Activated naive CD8-positive, alpha-beta T cell (primary cell): ENCODE measurements around the gene RAB3GAP2.

ENCODE experiments used
- H3K27ac Mint-ChIP-seq: one replicate; pipeline ENCODE4 v1.8.0; 2021; ENCODE audit warnings: mixed read lengths
- H3K27me3 Mint-ChIP-seq: one replicate; pipeline ENCODE4 v1.8.0; 2021; ENCODE audit warnings: mixed read lengths
- H3K36me3 Mint-ChIP-seq: one replicate; pipeline ENCODE4 v1.8.0; 2021; ENCODE audit warnings: mixed read lengths
- H3K4me1 Mint-ChIP-seq: one replicate; pipeline ENCODE4 v1.8.0; 2021; ENCODE audit warnings: low read depth, mixed read lengths
- H3K4me3 Mint-ChIP-seq: one replicate; pipeline ENCODE4 v1.8.0; 2021; ENCODE audit warnings: mild to moderate bottlenecking, mixed read lengths
- H3K9me3 Mint-ChIP-seq: one replicate; pipeline ENCODE4 v1.8.0; 2021; ENCODE audit warnings: low read depth, mixed read lengths

RAB3GAP2 gene

DNA sequence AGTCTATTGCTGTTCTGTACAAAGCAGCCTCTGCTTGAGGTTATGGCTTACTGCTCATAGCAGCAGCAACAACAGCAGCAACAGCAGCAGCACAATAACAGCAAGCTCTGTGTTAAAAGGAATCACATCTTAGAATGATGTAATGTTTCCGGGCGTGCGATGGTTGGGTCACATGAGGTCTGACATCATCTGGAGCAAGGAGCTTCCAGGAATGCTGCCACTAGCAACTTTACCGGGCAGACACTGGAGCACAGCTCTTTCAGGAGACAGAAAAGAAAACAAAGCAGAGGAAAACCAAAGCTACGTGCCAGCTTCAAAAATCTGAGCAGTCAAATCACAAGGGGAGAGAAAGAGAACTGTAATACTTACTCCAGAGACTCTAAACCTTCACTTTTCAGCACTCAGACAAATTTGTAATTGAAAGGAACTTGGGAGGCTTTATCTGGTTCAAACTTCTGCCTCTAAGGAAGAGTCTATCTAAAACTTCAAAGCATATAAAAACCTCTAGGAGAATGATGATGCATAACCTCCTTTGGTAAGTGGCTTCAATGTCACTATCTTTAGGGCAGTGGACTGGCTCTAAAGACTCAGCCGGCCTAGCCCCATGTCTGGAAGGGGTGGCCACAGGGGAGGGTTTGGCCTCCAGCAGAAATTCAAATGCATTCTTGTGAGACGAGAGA, 28.3 kb upstream of the RAB3GAP2 start:
- Mint-ChIP-seq H3K4me3 (no peak overlapping the region), H3K9me3 (no peaks in the 10 kb centered on the region), H3K27me3 (peaks cover 17% of the 10 kb centered on the region), H3K27ac (no peak overlapping the region), H3K4me1 (no peaks in the 10 kb centered on the region), H3K36me3 (no peaks in the 10 kb centered on the region)

DNA sequence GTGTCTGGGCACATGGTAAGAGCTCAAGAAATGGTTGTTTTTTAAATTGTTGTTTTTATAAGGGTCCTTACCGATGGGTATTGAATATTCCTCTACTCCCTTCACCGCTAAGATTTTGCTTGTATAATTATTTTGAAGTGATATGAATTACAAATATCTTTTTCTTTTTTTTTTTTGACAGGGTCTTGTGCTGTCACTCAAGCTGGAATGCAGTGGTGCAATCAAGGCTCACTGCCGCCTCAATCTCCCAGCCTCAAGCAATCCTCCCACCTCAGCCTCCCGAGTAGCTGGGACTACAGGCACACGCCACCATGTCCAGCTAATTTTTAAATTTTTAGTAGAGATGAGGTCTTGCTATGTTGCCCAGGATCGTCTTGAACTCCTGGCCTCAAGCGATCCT, 27.1 kb upstream of the RAB3GAP2 start:
- no peaks in the 10 kb centered on the region for H3K36me3 Mint-ChIP-seq
- no peak overlapping the region for H3K27ac Mint-ChIP-seq
- peaks cover 10% of the 10 kb centered on the region for H3K27me3 Mint-ChIP-seq
- H3K4me3 Mint-ChIP-seq = no peak overlapping the region
- H3K9me3 Mint-ChIP-seq = no peaks in the 10 kb centered on the region
- H3K4me1 Mint-ChIP-seq = no peaks in the 10 kb centered on the region

DNA sequence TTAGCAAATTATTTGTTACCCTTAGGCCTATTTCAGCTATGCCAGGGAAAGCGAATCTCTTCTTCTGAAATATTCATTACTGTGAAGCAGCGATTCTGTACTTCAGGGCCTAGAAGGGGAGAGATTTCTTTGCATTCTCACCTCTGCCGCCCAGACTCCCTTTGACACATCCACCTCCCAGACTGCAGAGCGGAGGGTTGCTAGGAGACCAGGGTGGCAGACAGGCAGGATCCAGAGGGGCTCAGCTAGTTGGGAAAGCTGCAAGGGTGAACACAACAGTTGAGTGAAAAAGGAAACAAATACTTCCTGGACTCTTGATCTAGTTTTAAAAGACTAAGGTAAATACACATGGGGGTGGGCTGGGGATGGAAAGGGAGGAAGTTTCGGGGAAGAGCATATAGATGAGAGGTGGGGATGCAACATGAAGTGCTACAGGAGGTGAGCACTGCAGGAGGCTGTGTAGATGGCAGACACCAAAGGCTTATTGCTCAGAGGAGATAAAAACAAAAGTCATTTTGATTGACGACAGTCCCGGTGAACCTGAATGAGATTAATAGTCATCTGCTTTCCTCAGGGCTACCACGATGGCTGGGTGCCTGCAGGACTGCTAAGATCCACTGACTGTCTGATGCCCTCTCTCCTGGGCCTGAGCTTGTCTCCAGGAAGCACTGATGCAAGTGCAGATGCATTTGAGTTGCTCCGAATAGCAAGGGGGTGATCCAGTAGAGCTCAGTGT, 26.4 kb upstream of the RAB3GAP2 start:
- peaks cover 10% of the 10 kb centered on the region for H3K27me3 Mint-ChIP-seq
- H3K4me1 Mint-ChIP-seq = no peaks in the 10 kb centered on the region
- H3K36me3 Mint-ChIP-seq = no peaks in the 10 kb centered on the region
- H3K27ac Mint-ChIP-seq = no peak overlapping the region
- no peaks in the 10 kb centered on the region for H3K9me3 Mint-ChIP-seq
- no peak overlapping the region for H3K4me3 Mint-ChIP-seq

DNA sequence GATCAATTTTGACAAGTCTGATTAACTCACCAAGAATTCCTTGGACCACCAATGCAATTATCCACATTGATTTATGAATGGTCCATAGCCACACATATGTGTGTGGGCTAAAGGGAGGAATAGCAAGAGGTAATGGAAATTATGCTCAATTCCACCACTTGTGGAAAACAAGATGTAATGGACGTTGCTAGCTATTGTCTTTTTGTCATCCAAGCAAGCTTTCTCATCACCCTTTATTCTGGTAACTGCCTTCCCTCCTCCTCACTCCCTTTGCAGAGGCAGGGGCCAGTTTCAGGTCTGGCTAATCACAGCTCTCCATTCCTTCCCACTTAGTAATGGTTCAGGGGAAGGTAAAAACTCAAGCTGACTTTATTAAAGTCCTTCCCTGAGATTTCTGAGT, 24.7 kb upstream of the RAB3GAP2 start:
- Mint-ChIP-seq H3K4me3 (no peak overlapping the region), H3K4me1 (no peaks in the 10 kb centered on the region), H3K27ac (no peak overlapping the region), H3K36me3 (no peaks in the 10 kb centered on the region), H3K27me3 (peaks cover 14% of the 10 kb centered on the region), H3K9me3 (no peaks in the 10 kb centered on the region)

- Mint-ChIP-seq H3K27me3 (peaks cover 14% of the 10 kb centered on the region), H3K27ac (no peak overlapping the region), H3K4me1 (no peaks in the 10 kb centered on the region), H3K36me3 (no peaks in the 10 kb centered on the region), H3K9me3 (no peaks in the 10 kb centered on the region), H3K4me3 (no peak overlapping the region)
These were observed 22.6 kb upstream of the RAB3GAP2 start for GRCh38 chr1:220294846-220295301.

- Mint-ChIP-seq H3K4me1 (no peaks in the 10 kb centered on the region), H3K4me3 (no peak overlapping the region), H3K27me3 (peaks cover 16% of the 10 kb centered on the region), H3K36me3 (no peaks in the 10 kb centered on the region), H3K27ac (no peak overlapping the region), H3K9me3 (no peaks in the 10 kb centered on the region)
These were observed 19.3 kb upstream of the RAB3GAP2 start for GRCh38 chr1:220291580-220291979.

DNA sequence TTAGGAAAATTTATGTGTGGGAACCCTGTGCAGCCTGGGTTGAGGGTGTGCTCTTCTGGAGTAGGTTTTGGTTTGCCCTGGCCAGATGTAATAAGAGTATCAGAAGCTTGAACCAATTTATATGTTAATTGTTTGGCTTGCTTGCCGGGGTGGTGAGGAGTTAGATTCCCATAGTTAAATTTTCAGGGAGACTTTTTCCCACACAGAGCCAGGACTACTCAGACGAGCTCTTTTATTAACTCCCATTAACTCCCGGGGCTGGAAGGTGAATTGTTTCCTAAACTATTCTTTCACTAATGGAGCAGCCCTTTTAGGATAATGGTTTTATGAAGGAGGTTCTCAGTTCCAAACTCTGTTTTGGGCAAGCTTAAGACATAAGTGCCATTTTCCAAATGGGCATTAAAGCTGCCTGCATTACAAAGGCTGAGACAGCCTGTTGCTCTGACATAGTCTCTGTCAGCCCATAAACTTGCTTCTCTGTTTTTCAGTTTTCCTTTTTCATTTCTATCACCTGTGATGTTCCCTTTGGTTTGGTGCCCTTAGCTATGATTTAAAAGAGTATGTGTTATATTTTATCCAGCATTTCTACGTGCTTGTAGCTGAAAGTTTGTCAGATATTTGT, 18.0 kb upstream of the RAB3GAP2 start:
- no peak overlapping the region for H3K4me3 Mint-ChIP-seq
- H3K27ac Mint-ChIP-seq = no peak overlapping the region
- H3K9me3 Mint-ChIP-seq = no peaks in the 10 kb centered on the region
- H3K4me1 Mint-ChIP-seq = no peaks in the 10 kb centered on the region
- H3K27me3 Mint-ChIP-seq = peaks cover 11% of the 10 kb centered on the region
- H3K36me3 Mint-ChIP-seq = no peaks in the 10 kb centered on the region

- no peak overlapping the region for H3K4me3 Mint-ChIP-seq
- no peaks in the 10 kb centered on the region for H3K9me3 Mint-ChIP-seq
- no peaks in the 10 kb centered on the region for H3K36me3 Mint-ChIP-seq
- peaks cover 2% of the 10 kb centered on the region for H3K27me3 Mint-ChIP-seq
- H3K27ac Mint-ChIP-seq = no peak overlapping the region
- H3K4me1 Mint-ChIP-seq = no peaks in the 10 kb centered on the region
These were observed 14.9 kb upstream of the RAB3GAP2 start for GRCh38 chr1:220287129-220287528.

GRCh38 chr1:220283625-220284024, 11.4 kb upstream of the RAB3GAP2 start:
- Mint-ChIP-seq H3K4me1 (no peaks in the 10 kb centered on the region), H3K27ac (no peak overlapping the region), H3K27me3 (peaks cover 2% of the 10 kb centered on the region), H3K4me3 (no peak overlapping the region), H3K9me3 (no peaks in the 10 kb centered on the region), H3K36me3 (no peaks in the 10 kb centered on the region)

DNA sequence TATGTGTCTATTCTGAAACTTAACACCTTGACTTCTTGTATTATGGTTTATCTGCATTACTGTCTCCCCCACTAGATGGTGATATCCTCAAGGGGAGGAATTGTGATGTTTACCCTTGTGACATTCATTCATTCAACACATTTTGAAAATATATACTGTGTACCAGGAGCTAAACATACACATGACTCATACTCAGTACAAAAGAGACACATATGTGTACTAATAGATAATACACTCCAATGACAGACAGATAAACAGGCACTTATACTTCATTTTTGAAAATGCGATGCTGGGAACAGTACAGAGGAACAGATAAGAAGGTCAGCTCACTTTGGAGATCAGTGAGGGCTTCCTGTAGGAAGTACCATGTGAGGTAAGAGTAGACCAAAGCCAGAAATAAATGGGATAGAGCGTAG, 8.9 kb upstream of the RAB3GAP2 start:
- Mint-ChIP-seq H3K27me3 (no peaks in the 10 kb centered on the region), H3K36me3 (no peaks in the 10 kb centered on the region), H3K27ac (no peak overlapping the region), H3K4me1 (no peaks in the 10 kb centered on the region), H3K9me3 (no peaks in the 10 kb centered on the region), H3K4me3 (no peak overlapping the region)

- H3K4me3 Mint-ChIP-seq = no peak overlapping the region
- no peaks in the 10 kb centered on the region for H3K4me1 Mint-ChIP-seq
- no peaks in the 10 kb centered on the region for H3K27me3 Mint-ChIP-seq
- H3K36me3 Mint-ChIP-seq = no peaks in the 10 kb centered on the region
- no peak overlapping the region for H3K27ac Mint-ChIP-seq
- H3K9me3 Mint-ChIP-seq = no peaks in the 10 kb centered on the region
These were observed 8.0 kb upstream of the RAB3GAP2 start for GRCh38 chr1:220280249-220280648.

GRCh38 chr1:220278991-220279390, 6.7 kb upstream of the RAB3GAP2 start:
- Mint-ChIP-seq H3K4me3 (no peak overlapping the region), H3K27ac (no peak overlapping the region), H3K27me3 (no peaks in the 10 kb centered on the region), H3K9me3 (no peaks in the 10 kb centered on the region), H3K4me1 (no peaks in the 10 kb centered on the region), H3K36me3 (no peaks in the 10 kb centered on the region)

GRCh38 chr1:220275430-220275829, 3.2 kb upstream of the RAB3GAP2 start:
- H3K36me3 Mint-ChIP-seq = no peaks in the 10 kb centered on the region
- no peaks in the 10 kb centered on the region for H3K27me3 Mint-ChIP-seq
- no peak overlapping the region for H3K27ac Mint-ChIP-seq
- no peaks in the 10 kb centered on the region for H3K9me3 Mint-ChIP-seq
- peaks cover 6% of the 10 kb centered on the region for H3K4me1 Mint-ChIP-seq
- no peak overlapping the region for H3K4me3 Mint-ChIP-seq

DNA sequence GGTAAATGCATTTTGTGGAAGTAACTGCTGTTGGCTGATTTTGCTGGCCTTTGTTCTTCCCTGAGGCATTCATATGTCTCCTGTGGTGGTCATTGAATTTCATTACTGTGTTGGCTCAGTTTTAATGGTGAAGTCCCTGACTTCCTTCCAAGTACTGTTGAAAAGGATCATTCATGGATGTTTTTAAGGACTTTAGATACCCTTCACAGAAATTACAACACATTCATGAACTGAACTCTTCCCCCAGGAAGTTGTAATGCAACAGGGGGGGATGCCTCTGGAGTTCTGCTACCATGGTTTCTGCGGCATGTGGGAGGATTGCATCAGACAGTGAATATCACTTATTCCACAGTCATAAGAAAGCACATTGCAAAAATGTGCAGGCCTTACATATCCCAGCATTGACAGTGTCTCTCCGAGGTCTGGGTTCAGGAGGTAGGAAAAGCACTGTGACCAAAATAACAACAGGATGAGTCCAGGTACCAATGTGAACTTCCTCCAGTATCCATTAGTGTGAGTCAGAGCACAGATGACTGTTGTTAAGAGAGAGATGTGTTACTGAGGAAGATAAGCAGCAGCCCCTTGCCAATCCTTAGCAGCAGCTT, 2.1 kb upstream of the RAB3GAP2 start:
- H3K4me1 Mint-ChIP-seq = peaks cover 6% of the 10 kb centered on the region
- no peak overlapping the region for H3K4me3 Mint-ChIP-seq
- no peak overlapping the region for H3K27ac Mint-ChIP-seq
- no peaks in the 10 kb centered on the region for H3K36me3 Mint-ChIP-seq
- H3K9me3 Mint-ChIP-seq = no peaks in the 10 kb centered on the region
- H3K27me3 Mint-ChIP-seq = no peaks in the 10 kb centered on the region

DNA sequence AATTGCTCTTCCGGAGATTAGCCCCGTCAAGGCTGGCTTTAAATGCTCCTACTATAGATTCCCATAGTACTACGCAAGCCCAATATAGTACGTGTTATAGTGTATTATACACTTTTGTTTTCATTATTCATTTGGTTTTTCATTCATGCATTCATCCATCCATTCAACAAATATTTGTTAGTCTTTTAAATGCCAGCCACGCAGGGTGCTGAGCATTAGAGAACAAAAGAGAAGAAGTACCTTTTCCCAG, 513 bp upstream of the RAB3GAP2 start:
- H3K9me3 Mint-ChIP-seq = no peaks in the 10 kb centered on the region
- no peak overlapping the region for H3K4me3 Mint-ChIP-seq
- no peak overlapping the region for H3K27ac Mint-ChIP-seq
- no peaks in the 10 kb centered on the region for H3K27me3 Mint-ChIP-seq
- H3K36me3 Mint-ChIP-seq = peaks cover 9% of the 10 kb centered on the region
- peaks cover 15% of the 10 kb centered on the region for H3K4me1 Mint-ChIP-seq
